Vagina (tissue), 2 donors: ENCODE measurements around the gene CDCA3.

Source experiments
- CTCF ChIP-seq, 3 experiments: fragments of 450-650 bp in 2 of 3; fragments of 200-600 bp in 1 of 3; sonication (generic) in 1 of 3; IDR thresholded peaks; one replicate each; pipeline ENCODE4 v1.5.1; 2017 to 2019; ENCODE audit warnings: antibody characterized with exemption in 3 of 3, mild to moderate bottlenecking in 2 of 3, moderate library complexity in 2 of 3
- POLR2A ChIP-seq, 2 donors: fragments of 450-650 bp; IDR thresholded peaks; one replicate each; pipeline ENCODE4 v1.6.1; 2017; ENCODE audit warnings: antibody characterized with exemption in 2 of 2, mild to moderate bottlenecking in 2 of 2, moderate library complexity in 2 of 2

GRCh38 chr12:6836851-6837250 lies 14.2 kb downstream of the CDCA3 start:
- TF ChIP-seq CTCF (IDR thresholded peaks at IDR 0.05) (no peak), POLR2A (IDR thresholded peaks at IDR 0.05) (no peak)
